GDM1 (cell line): ENCODE data around the gene NFIA.

Source experiments
- DNase-seq: peaks from one replicate; lab custom pipeline; 2025; lab: John Stamatoyannopoulos, UW

The NFIA gene

GRCh38 chr1:61299463-61299862 is 217.1 kb downstream of the NFIA start:
- no peak for DNase-seq

- DNase-seq = no peak
Observed at GRCh38 chr1:61300899-61301298, 218.5 kb downstream of the NFIA start.

GRCh38 chr1:61301824-61302657 is 219.7 kb downstream of the NFIA start:
- no peak for DNase-seq

DNA sequence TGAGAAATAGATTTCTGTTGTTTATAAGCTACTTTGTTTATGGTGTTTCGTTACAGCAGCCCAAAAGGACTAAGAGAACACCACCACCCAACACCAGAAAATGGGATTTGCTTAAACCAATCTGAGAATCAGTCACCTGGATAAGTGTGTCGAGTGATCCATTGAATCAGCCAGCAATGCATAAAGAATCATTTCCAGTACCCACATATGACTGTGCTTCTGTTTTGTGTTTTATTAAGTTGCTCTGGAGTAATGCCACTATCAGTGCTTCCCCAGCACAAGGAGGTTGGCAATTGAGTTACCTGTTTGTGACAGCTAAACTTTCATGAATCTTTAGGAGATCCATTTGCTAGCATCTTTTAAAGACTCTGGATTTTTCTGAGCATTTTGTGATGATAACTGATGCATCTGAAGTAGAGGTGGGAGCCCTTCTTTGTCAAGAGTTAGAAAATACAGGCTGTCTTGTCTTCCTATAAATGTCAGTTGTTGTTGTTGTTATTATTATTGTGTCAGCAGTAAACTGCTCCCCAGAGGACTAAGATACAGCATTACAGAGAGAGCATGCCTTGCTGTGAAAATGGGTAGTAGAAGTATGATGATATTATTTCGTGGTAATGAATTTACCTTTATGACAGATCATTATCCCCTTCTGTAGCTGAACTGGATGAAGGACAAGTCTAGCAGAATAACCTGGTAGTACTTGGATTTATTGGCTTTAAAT is 225.2 kb downstream of the NFIA start:
- no peak for DNase-seq

DNA sequence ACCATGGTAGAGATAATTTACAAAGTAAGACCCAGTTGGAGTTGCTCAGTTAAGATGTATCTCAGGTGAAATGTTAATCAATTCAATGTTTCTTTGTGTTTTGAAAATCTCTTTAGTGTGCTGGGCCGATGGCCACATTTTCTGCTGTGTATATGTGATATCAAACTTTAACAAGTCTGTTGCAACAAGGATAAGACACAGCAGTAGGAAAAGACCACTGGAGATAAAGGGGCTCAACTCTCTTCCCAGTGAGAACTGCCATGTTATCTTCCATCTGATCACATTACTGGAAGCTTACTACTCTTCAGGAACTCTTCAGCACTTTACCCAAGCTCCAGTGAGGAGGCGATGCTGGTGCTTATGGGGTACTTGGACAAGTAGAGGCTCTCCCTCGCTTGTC is 227.7 kb downstream of the NFIA start:
- DNase-seq = no peak

- DNase-seq = no peak
Observed at GRCh38 chr1:61310538-61310937, 228.2 kb downstream of the NFIA start.

- DNase-seq = no peak
Observed at GRCh38 chr1:61313906-61314422, 231.6 kb downstream of the NFIA start.

GRCh38 chr1:61315011-61315410 is 232.7 kb downstream of the NFIA start:
- DNase-seq = no peak

GRCh38 chr1:61316493-61316892 is 234.1 kb downstream of the NFIA start:
- no peak for DNase-seq

DNA sequence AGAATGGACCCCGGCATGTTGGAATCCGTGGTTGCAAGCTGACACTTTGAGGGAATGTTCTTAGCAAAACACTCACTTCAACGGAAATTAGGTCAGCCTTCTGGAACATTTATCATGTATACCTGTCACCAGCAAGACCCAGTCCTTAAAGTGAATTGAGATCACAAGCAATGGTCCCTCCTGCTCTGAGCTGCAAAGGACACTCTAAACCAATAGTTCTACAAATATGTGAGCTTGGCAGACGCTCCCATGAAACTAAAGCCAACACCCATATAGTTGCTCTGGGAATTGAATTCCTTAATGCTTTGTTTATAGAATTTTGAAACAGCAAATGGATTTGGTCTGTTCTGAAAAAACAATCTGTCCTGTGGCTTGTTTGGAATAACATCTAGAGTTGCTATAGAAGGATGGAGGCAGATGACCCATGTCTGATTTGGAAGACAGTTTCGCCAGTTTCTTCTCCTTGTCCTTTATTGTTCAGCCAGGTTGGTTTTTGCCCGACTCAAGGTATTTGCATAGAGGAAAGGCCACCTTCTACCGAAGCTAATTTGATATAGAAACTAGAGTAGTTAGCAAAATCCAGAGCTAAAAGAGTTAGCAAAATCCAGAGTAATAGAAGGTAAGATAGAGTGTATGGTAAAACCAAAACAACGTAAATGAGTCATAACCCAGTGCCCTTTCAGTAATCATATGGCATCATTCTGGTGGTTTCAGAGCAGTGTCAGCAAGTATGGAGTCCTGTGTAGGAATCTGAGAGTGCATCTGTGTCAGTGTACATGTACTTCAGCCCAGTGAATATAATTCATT is 236.2 kb downstream of the NFIA start:
- DNase-seq = no peak

DNA sequence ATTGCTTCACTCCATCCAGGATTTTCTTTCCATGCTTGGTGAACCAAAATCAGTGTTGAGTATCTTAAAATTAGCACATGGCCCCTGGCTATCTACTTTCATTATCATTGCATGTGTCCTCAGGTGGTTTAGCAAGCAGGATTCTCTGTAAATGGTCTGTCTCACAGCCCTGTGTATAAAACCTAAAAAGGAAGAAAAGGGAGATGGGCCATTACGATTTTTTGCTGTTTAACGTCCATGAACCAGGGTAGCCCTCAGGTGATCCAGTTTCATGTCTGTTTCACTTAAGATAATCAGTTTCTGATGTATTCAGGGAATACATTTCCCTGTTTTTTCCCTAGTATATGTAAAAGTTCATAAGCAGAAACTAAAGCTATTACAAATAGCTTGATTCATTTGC is 238.2 kb downstream of the NFIA start:
- DNase-seq = no peak

- DNase-seq = no peak
Observed at GRCh38 chr1:61322008-61322744, 239.8 kb downstream of the NFIA start.

- DNase-seq = no peak
Observed at GRCh38 chr1:61322769-61323168, 240.4 kb downstream of the NFIA start.

GRCh38 chr1:61323681-61324328 is 241.4 kb downstream of the NFIA start:
- no peak for DNase-seq

GRCh38 chr1:61326713-61327112 is 244.4 kb downstream of the NFIA start:
- DNase-seq = no peak

- no peak for DNase-seq
Observed at GRCh38 chr1:61327436-61327835, 245.1 kb downstream of the NFIA start.

- no peak for DNase-seq
Observed at GRCh38 chr1:61329556-61329955, 247.2 kb downstream of the NFIA start.

GRCh38 chr1:61330018-61330417 is 247.7 kb downstream of the NFIA start:
- no peak for DNase-seq

- no peak for DNase-seq
Observed at GRCh38 chr1:61330571-61330970, 248.2 kb downstream of the NFIA start.

DNA sequence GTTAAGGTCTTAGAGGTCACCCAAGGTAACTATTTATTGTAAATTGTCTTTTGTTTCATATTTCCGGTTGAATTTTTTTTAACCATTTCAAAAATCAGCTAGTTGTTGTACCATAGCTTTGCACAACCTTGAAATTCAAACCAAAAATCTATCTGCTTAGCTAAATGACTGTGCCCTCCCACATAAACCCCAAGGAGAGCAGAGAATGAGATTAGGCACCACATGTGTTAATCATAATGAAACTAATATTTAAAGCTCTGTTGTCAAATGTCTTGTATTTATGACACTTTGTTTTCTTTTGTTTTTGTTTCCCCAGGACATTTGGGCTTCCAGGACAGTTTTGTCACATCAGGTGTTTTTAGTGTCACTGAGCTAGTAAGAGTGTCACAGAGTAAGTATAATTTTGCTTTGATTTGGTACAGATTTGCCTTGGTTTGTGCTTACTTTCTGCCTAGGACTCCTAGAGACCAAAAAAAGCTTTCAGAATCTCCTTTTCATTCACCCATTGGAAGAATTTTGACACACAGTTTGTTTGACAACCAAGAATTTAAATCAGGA is 249.9 kb downstream of the NFIA start:
- no peak for DNase-seq

DNA sequence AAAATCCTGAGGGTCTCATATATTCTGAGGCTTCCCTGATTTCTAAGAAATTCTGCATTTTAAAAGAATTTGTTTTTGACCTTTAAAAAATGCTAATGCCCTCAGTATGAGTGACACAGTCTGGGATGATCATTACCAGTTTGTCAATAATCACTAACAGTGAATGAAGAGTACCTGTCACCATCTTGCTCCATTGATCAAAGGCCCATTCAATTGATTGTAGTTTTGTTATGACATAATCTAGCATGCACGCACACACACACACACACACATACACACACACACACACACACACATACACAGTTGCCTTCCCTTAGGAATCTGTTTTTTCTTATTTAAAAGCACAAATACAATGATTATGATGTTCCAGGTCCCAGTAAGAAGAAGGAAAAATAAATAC is 250.4 kb downstream of the NFIA start:
- no peak for DNase-seq
